D721Med (cell line): Measurements from ENCODE around the gene MAP4K2.

Source experiments
- DNase-seq: peaks from one replicate; pipeline ENCODE4 v3.0.0; 2011; ENCODE audit warnings: low spot score; ENCODE audit not compliant: insufficient read length
- FAIRE-seq: peaks from 2 replicates; lab custom pipeline; 2011; peaks lifted over from hg19 to GRCh38; lab: Jason Lieb, UNC
- TF ChIP-seq, protein P1 (sequence below): IDR thresholded peaks from 2 replicates; pipeline ENCODE4 v1.5.1; 2012; ENCODE audit warnings: mild to moderate bottlenecking, control low read depth; ENCODE audit not compliant: insufficient read depth; ENCODE audit errors: missing control alignments

The MAP4K2 gene

DNA sequence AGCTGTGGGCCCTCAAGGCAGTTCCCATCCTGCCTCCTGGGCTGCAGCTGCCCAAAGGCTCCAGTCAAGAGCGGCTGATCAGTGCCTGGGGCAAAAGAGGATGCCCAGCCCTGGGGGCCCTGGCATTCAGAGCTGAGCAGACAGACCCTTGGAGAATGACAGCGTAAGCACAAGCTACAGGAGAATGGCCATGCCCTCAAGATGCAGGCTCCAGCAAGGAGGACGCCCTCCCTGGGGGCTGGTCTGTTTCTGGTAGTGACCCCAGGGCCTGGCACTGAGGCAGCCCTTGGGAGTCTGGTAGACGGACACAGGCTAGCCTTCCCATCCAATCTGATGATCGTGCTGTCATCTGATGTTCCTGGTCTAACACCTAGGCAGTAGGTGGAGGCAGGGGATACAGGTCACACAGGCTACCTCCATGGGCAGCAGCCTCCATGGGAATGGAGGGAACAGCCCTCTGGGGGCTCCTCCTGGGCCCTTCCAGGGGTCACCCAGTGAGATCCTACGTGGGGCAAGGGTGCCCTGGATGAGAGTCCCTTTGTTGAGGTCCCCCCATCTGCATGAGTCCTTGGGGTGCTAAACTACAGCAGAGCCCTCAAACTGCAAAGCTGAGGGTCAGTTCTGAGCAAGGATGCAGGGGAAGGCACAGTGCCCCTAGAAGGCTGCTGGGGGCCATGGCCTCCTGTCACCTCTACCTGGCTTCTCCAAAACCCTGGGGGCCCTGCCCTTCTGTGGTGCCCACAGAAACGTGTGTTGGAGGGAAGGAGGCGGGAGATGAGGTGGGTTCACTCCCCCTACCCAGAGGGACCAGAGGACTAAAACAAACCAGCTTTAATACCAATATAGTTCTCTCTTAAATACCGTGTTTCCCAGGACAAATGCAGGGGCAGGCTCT is 14.4 kb downstream of the MAP4K2 start:
- FAIRE-seq (no peak), DNase-seq (no peak)
- TF ChIP-seq, protein P1, sequence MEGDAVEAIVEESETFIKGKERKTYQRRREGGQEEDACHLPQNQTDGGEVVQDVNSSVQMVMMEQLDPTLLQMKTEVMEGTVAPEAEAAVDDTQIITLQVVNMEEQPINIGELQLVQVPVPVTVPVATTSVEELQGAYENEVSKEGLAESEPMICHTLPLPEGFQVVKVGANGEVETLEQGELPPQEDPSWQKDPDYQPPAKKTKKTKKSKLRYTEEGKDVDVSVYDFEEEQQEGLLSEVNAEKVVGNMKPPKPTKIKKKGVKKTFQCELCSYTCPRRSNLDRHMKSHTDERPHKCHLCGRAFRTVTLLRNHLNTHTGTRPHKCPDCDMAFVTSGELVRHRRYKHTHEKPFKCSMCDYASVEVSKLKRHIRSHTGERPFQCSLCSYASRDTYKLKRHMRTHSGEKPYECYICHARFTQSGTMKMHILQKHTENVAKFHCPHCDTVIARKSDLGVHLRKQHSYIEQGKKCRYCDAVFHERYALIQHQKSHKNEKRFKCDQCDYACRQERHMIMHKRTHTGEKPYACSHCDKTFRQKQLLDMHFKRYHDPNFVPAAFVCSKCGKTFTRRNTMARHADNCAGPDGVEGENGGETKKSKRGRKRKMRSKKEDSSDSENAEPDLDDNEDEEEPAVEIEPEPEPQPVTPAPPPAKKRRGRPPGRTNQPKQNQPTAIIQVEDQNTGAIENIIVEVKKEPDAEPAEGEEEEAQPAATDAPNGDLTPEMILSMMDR, result no peak

GRCh38 chr11:64787526-64788320 is 15.3 kb downstream of the MAP4K2 start:
- DNase-seq (peak; percentile 75), FAIRE-seq (no peak)
- TF ChIP-seq, protein P1, result peak; percentile 53

DNA sequence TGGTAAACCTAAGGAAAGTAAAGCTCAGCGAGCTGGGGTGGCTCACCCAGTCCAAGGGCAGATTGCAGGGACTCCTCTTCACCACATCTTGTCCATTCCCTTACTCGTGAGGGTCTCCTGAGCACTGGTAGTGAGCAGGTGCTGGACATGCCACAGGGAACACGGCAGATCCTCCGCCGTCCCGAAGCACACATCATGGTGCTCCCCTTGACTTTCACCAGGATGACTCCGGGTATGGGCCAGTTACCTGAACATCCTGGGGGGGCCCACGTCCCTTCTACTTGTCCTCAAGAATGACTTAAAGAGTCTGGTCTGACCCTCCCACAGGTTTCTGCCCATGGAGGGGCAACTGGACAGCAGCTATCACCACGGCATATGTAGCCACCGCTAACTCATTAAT is 16.7 kb downstream of the MAP4K2 start:
- no peak for DNase-seq
- TF ChIP-seq, protein P1, result no peak
- no peak for FAIRE-seq

DNA sequence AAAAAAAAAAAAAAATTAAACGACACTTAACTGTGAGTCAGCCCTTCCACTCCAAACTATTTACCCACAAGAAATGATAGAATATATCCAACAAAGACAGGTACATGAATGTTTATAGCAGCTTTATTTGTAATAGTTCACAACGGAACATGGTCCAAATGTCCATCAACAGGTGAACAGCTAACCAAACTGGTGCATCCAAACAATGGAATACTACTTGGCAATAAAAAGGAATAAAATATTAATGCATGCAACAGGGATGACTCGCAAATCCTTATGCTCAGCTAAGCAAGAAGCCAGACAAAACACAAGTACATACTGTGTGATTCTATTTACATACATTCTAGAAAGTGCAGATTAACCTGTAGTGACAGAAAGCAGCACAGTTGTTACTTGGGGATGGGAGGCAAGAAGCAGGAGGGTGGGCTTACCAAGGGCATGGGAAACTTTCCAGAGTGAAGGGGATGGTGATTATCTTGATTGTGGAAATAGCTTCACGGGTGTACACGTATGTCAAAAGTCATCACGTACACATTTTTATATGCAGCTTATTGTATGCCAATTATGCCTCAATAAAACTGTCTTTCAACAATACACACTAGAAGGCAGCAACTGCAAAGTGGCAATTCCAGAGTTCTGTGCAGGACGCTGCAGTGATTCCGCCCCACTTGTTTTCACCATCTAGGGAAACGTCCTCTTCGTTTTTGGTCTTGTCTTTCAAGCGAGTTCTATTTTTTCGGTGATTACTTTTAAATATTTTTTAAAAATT is 18.0 kb downstream of the MAP4K2 start:
- DNase-seq (no peak), FAIRE-seq (no peak)
- TF ChIP-seq, protein P1, result no peak

DNA sequence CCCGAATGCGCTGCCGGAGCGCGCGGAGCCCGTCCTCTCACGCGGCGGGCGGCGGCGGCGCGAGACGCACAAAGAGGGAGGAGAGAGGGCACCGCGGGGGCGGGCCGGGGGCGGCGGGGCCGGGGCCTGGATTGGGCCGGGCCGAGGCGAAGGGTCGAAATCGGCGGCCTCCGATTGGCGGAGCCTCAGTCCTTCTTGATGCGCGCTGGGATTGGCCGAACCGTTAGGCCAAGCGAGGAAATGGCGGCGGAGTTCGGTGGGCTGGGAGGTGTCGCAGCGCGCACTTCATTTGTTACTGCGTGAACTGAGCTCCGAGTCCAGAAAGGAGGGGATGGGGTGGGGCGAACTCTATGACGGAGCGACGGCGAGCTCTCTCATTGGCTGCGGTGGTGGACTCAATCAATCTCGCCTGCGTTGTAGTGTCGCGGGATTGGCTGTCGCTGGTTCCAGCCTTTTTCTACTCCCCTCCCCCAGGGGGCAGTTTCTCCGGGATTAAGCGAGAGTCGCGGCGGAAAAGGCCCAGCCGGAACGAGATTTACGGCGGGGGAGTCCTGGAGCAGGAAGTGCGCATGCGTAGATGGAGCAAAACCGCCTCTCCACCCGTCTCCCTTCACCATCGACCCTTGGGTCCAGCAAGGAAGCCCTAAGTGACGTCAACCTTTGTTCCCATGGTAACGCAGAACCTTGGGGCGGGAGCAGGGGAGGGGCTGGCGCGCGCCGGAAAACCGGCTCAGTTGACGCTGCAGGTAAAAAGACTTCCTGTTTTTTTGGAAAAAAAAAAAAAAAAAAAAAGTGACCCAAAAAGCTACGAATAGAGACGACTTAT is 24.3 kb downstream of the MAP4K2 start, which contains the start of gene SF1:
Gene SF1 (minus strand): TSS at position 70 of the 826 bp plus-strand sequence. CDS start 150 bp downstream, outside the sequence.
- DNase-seq (peak; percentile 60), FAIRE-seq (peak; percentile 46)
- TF ChIP-seq, protein P1, result no peak

- no peak for FAIRE-seq
- TF ChIP-seq, protein P1, result no peak
- no peak for DNase-seq
Measured at GRCh38 chr11:64778223-64778472, 24.9 kb downstream of the MAP4K2 start.
